HuH-7.5 (cell line): ENCODE measurements around the gene PDZD11.
"Not testable (repeated sequence)": the region's sequence is repeated elsewhere in the genome, so short reads cannot be mapped to it uniquely, and the experiment has no call there.

Experiments used
- DNase-seq: peaks from one replicate; pipeline ENCODE4 v3.0.0; 2011; ENCODE audit warnings: low spot score

PDZD11 gene

DNA sequence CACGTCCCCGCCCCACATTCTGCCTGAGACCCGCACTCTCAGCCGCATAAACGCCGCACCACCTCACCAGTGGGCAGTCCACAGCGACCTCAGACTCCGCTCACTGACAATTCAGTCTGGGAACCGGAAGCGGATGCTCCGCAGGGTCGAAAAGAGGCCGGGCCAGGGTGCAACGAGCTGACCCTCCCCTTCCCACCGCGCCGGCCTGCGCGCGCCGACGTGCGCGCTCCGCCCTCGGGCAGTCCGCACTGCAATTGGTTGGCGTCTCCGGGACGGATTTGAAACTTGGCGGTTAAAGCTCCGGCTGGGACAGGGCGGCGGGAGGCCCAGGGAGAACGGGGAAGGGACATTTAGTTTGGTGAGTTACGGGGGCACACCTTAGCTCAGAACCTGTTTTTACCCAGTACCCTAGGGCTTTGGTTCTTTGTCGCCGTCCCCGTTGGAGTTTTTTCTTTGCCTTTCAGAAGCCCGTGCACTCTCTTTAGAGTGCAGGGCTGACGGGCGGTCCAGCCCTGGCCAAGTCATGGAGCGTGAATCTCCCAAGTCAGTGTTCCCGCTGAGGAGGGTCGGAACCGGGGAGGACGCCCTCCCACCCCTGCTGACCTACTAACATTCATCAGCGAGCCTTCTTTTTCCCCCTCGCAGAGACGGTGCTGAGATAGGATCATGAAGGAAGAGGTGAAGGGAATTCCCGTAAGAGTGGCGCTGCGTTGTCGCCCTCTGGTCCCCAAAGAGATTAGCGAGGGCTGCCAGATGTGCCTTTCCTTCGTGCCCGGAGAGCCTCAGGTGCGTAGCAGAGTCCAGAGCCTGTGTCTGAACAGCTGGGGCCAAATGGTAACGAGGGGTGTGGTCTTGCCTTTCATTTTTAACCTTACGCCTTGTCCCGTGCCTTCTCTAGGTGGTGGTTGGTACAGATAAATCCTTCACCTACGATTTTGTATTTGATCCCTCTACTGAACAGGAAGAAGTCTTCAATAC is at the start of gene PDZD11, which contains the start of gene KIF4A:
Gene PDZD11 (minus strand): TSS at position 135 of the 978 bp plus-strand sequence. CDS start 586 bp downstream, outside the sequence.
Gene KIF4A (plus strand): TSS at position 312 of the 978 bp plus-strand sequence. CDS start 355 bp downstream, at position 667.
- DNase-seq: peak; percentile 86

- DNase-seq: no peak
These were observed 48.6 kb upstream of the PDZD11 start for GRCh38 chrX:70338290-70338689.

GRCh38 chrX:70336767-70337166 is 47.0 kb upstream of the PDZD11 start:
- no peak for DNase-seq

DNA sequence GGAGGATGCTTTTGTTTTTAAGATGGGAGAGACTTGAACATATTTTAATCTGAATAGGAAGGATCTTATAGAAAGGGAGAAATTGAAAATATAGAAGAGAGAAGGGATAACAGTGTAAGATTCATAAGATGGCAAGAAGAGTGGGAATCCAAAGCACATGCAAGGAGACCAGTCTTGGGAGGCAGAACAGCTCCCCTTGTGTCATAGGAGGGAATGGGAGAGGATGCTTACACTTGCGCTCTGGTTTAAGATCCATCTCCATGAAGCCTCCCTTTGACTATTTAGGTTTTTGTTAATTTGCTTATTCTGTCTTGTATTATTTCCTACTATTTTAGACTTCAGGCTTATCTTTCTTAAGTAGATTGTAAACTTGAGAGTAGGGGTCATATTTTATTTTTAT is 42.9 kb upstream of the PDZD11 start:
- no peak for DNase-seq

DNA sequence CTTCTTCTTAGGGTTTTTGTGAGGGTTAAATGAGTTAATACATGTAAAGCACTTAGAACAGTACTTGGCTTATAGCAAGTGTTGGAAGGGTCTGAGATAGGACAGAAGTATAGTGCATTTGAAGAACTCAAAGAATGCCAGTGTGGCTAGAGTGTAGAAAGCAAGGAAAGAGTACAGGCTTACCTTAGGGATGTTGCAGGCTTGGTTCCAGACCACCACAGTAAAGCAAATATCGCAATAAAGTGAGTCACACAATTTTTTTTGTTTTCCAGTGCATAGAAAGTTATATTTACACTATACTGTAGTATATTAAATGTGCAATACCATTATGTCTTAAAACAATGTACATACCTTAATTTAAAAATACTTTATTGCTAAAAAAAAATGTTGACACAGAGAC is 41.4 kb upstream of the PDZD11 start:
- DNase-seq: no peak

GRCh38 chrX:70324326-70324725 is 34.6 kb upstream of the PDZD11 start:
- no peak for DNase-seq

GRCh38 chrX:70323628-70324027 is 33.9 kb upstream of the PDZD11 start:
- not testable (repeated sequence) for DNase-seq

DNA sequence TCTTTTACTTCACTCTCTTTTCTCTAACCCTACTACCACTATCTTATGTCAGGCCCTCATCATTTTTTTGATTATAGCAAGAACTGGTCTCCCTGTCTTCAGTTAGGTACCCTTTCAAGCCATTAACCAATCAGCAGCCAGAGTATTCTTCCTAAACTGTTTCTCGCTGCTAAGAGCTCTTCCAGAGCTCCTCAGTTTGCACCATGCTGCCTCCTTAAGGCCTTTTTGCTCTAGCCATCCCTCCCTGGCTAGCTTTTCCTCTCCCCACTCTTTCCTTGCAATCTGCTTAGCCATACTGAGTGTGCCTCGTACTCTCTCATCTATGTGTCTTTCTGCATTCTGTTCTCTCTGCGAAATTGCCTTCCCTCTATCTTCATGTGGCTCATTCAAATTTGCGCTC is 33.1 kb upstream of the PDZD11 start:
- no peak for DNase-seq

DNA sequence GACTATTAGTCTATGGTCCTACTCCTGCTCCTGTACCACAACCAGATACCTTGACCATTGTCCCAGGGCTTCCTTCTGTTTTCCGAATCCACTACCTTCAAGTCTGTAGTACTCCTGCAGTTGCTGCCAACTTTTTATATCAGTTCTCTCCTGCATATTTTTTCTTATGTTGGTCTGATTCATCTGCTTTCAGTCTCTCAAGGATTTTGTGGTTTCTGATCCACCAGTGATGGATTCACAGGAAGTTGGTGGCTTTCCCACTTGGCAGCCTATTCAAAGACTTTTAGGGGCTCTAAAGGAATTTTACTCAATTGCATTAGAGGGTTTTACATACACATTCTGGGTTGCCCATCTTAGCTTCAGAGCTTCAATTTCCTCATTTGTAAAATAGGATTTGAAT is 23.8 kb upstream of the PDZD11 start:
- no peak for DNase-seq

GRCh38 chrX:70301716-70302115 is 12.0 kb upstream of the PDZD11 start:
- no peak for DNase-seq

GRCh38 chrX:70293621-70294020 is 3.9 kb upstream of the PDZD11 start:
- no peak for DNase-seq

DNA sequence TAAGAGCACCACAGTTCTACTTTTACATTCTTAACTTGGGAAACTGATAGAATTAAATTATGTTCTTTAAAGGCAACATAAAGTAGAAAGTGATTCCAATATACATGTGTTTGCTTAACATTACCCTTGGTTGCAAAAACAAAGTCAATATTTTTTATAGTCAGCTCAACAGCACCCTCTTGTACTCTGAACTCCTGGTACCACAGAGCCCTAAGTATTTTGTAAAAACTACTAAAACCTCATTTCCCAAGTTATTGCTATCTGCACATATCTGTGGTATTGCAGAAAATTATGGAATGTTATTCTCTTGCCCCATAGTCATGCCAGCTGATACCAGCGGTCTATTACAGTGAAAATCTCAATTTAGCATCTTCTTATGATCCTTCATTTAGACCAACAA is 3.1 kb upstream of the PDZD11 start:
- DNase-seq: no peak

- DNase-seq: no peak
These were observed 447 bp downstream of the PDZD11 start for GRCh38 chrX:70289168-70289792.

DNA sequence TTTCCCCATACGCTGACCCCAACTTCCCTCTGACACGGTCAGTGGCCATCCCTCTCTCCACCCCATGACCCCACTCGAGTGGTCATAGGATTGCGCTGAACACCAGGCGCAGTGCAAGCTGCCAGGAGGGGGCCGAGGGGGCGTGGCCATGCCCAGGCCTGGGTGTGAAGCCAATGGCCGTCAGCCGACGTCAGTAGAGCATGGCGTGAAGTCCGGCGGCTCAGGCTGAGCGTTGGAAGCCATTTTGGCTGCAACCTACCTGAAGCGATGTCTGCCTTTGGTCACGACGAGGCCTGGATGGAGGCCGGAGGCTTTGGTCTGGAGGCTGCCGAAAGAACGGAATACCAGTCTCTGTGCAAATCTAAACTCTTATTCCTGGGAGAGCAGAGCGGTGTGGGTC is 7.8 kb downstream of the PDZD11 start, which contains the start of gene RAB41:
Gene RAB41 (plus strand): TSS at position 222 of the 400 bp plus-strand sequence. CDS start 46 bp downstream, at position 268.
- DNase-seq: no peak

DNA sequence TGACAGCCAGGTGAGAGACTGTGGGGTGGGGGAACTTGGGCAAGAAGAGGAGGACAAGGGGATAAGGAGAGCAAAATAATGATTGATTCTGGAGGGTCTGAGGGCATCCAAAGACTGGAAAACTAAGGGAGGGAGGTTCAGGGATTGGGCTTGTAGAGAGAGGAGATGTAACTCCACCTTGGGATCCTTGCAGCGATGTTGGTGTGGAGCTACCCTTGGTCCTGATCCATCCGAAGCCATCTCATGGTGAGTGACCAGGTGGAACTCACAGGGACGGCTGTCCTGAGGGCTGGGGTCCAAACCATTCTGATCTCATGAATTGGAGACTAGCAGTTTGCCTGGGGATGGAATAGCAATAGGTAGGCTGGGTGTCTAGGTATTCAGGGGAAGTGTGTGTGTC is 9.2 kb downstream of the PDZD11 start:
- no peak for DNase-seq

- DNase-seq: no peak
These were observed 10.6 kb downstream of the PDZD11 start for GRCh38 chrX:70279081-70279480.

DNA sequence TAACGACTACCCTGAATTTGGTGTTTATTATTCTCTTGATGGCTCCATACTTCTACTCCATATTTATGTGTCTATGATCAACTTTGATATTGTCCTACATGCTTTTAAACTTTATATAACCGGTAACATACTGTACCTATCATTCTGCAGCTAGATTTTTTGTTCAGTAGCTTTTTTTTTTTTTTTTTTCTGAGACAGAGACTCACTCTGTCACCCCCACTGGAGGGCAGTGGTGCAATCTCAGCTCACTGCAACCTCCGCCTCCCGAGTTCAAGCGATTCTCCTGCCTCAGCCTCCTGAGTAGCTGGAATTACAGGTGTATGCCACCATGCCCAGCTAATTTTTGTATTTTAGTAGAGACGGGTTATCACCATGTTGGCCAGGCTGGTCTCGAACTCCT is 15.7 kb downstream of the PDZD11 start:
- not testable (repeated sequence) for DNase-seq

DNA sequence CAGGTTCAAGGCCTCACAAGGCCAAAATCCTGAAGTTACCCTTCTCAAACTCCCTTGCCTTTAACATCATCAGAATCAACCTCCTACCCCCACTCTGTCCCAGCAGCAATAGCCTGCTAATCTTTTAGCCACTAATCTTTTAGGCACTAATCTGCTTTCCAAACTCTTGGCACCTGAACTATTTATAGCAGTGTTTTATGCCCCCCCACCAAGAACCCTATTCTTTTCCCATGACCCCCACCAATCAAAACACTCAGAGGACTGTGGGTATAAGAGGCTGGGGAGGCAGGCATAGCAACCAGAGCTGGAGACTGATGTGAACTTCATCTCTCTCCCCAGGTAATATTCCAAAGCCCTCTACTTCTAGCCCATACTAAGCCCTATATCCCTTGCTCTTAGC is 21.7 kb downstream of the PDZD11 start, which contains the start of gene ARR3:
Gene ARR3 (plus strand): TSS at position 301 of the 400 bp plus-strand sequence. CDS start 1,052 bp downstream, outside the sequence.
- no peak for DNase-seq

- no peak for DNase-seq
These were observed 24.9 kb downstream of the PDZD11 start for GRCh38 chrX:70264784-70265183.

DNA sequence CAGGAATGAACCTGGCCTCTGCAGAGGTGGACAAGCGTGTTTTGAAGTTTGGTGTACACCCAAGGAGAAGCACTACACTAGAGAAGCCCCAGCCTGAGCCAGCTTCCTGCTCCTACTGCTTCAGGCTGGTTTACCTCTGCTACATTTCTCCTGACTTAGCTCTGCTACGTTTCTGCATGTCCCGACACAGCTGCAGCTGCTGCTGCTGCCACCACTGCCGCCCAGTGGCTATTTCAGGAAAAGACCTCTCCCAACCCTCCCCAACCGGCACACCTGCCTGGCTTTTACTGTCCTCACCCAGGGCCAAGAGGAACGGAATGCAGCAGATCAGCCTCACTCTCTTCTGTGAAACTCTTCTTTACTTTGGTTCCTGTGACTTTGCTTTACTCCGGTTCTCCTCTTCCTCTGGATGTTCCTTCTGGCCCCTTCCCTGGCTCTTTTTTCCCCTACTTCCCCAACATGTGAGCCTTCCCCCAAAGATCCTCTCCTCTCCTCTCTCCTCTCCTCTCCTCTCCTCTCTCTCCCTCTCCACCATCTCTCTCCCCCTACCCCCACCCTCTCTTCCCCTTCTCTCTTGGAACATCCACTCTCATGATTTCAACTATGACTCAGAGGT is 26.7 kb downstream of the PDZD11 start:
- peak; percentile 38 for DNase-seq

DNA sequence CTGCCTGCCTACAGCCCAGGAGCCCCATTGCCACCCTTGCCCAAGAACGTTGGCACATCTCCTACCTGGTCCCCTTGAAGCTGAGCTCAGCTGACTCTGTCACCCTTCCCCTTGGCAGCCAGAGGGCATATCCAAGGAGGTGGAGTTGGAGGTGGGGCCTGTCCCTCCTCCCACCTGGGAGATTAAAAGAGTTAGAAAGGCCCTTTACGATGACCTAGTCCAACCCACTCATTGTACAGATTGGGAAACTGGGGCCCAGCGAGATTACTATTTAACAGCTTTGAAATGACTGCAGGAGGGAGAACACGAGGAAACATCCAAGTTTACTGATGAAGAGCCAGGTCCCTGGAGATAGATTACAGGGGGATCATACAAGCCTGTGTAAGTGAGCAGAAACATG is 29.6 kb downstream of the PDZD11 start, which contains the start of gene P2RY4:
Gene P2RY4 (minus strand): TSS at position 101 of the 400 bp plus-strand sequence. CDS start 580 bp downstream, outside the sequence.
- DNase-seq: no peak
